H9 (cell line): Measurements from ENCODE around the gene FATE1. TPM values are rescaled to one million over a fixed set of nuclear protein-coding genes. Genes with fewer than 3 reads are reported as not detected.

Source experiments
- DNase-seq: peaks from one replicate; pipeline ENCODE4 v3.0.0-alpha.2; 2017
- H2AFZ ChIP-seq: one replicate; pipeline ENCODE4 v1.6.1; 2013; ENCODE audit warnings: mild to moderate bottlenecking, low read length, control low read depth, moderate library complexity
- H2AK5ac ChIP-seq: 2 replicates; pipeline ENCODE4 v1.6.1; 2013; ENCODE audit warnings: low read length, control low read depth, mixed read lengths; ENCODE audit not compliant: insufficient read length
- H2BK120ac ChIP-seq: one replicate; pipeline ENCODE4 v1.6.1; 2013; ENCODE audit warnings: low read depth, mild to moderate bottlenecking, low read length, control low read depth, inconsistent platforms; ENCODE audit not compliant: poor library complexity, severe bottlenecking
- H2BK12ac ChIP-seq: 2 replicates; pipeline ENCODE4 v1.6.1; 2013; ENCODE audit warnings: low read length, control low read depth, mixed read lengths, low read depth; ENCODE audit not compliant: insufficient read length
- H2BK15ac ChIP-seq: 2 replicates; pipeline ENCODE4 v1.6.1; 2013; ENCODE audit warnings: low read depth, low read length, control low read depth
- H2BK20ac ChIP-seq: one replicate; pipeline ENCODE4 v1.6.1; 2013; ENCODE audit warnings: low read depth, mild to moderate bottlenecking, low read length, control low read depth, inconsistent platforms; ENCODE audit not compliant: poor library complexity, severe bottlenecking
- H2BK5ac ChIP-seq: 2 replicates; pipeline ENCODE4 v1.6.1; 2013; ENCODE audit warnings: low read length, control low read depth, mixed read lengths; ENCODE audit not compliant: insufficient read length
- H3K14ac ChIP-seq: 2 replicates; pipeline ENCODE4 v1.6.1; 2013; ENCODE audit warnings: low read length, control low read depth; ENCODE audit not compliant: insufficient read depth
- H3K18ac ChIP-seq: 2 replicates; pipeline ENCODE4 v1.6.1; 2013; ENCODE audit warnings: low read depth, mild to moderate bottlenecking, mixed read lengths, low read length, control low read depth; ENCODE audit not compliant: insufficient read length
- H3K23ac ChIP-seq: 2 replicates; pipeline ENCODE4 v1.6.1; 2013; ENCODE audit warnings: low read length, control low read depth, mixed read lengths, low read depth; ENCODE audit not compliant: insufficient read length
- H3K23me2 ChIP-seq: 2 replicates; pipeline ENCODE4 v1.6.1; 2013; ENCODE audit warnings: low read depth, mild to moderate bottlenecking, mixed read lengths, low read length, control low read depth; ENCODE audit not compliant: insufficient read length, poor library complexity, severe bottlenecking
- H3K27ac ChIP-seq: 2 replicates; pipeline ENCODE4 v1.5.1; 2013; ENCODE audit warnings: low read length, control low read depth, mixed read lengths, low read depth; ENCODE audit not compliant: insufficient read length
- H3K27me3 ChIP-seq: 2 replicates; pipeline ENCODE4 v1.6.1; 2013; ENCODE audit warnings: low read length, control low read depth, inconsistent platforms; ENCODE audit not compliant: insufficient read depth
- H3K4ac ChIP-seq: 2 replicates; pipeline ENCODE4 v1.6.1; 2013; ENCODE audit warnings: low read depth, mild to moderate bottlenecking, control low read depth, inconsistent platforms, low read length, moderate library complexity
- H3K4me1 ChIP-seq: 2 replicates; pipeline ENCODE4 v1.6.1; 2013; ENCODE audit warnings: low read length, control low read depth, inconsistent platforms; ENCODE audit not compliant: insufficient read depth
- H3K4me2 ChIP-seq: 2 replicates; pipeline ENCODE4 v1.6.1; 2013; ENCODE audit warnings: low read length, control low read depth, mixed read lengths; ENCODE audit not compliant: insufficient read length, insufficient read depth
- H3K56ac ChIP-seq: 2 replicates; pipeline ENCODE4 v1.6.1; 2013; ENCODE audit warnings: low read depth, mild to moderate bottlenecking, mixed read lengths, low read length, control low read depth; ENCODE audit not compliant: insufficient read length
- H3K79me1 ChIP-seq: 2 replicates; pipeline ENCODE4 v1.6.1; 2013; ENCODE audit warnings: low read depth, mild to moderate bottlenecking, moderate library complexity, low read length, control low read depth, inconsistent platforms; ENCODE audit not compliant: insufficient read depth, poor library complexity, severe bottlenecking
- H3K79me2 ChIP-seq: 2 replicates; pipeline ENCODE4 v1.6.1; 2013; ENCODE audit warnings: low read length, control low read depth, inconsistent platforms; ENCODE audit not compliant: insufficient read depth
- H3K9ac ChIP-seq: 2 replicates; pipeline ENCODE4 v1.6.1; 2013; ENCODE audit warnings: low read length, control low read depth, mixed read lengths; ENCODE audit not compliant: insufficient read length; ENCODE audit errors: extremely low read depth
- H3K9me3 ChIP-seq: one replicate; pipeline ENCODE4 v1.6.1; 2013; ENCODE audit warnings: low read depth, low read length, inconsistent platforms; ENCODE audit not compliant: control insufficient read depth
- H3T11ph ChIP-seq: one replicate; pipeline ENCODE4 v1.6.1; 2013; ENCODE audit warnings: mild to moderate bottlenecking, low read length, control low read depth, inconsistent platforms
- H4K20me1 ChIP-seq: one replicate; pipeline ENCODE4 v1.6.1; 2013; ENCODE audit not compliant: control insufficient read depth, insufficient read length, insufficient read depth
- H4K5ac ChIP-seq: 2 replicates; pipeline ENCODE4 v1.6.1; 2013; ENCODE audit warnings: low read depth, mild to moderate bottlenecking, mixed read lengths, low read length, control low read depth; ENCODE audit not compliant: insufficient read length
- H4K8ac ChIP-seq: replicated peaks from 2 replicates; pipeline ENCODE4 v1.6.1; 2013; ENCODE audit warnings: low read length, control low read depth, mixed read lengths, low read depth; ENCODE audit not compliant: insufficient read length
- H4K91ac ChIP-seq: 2 replicates; pipeline ENCODE4 v1.6.1; 2013; ENCODE audit warnings: low read depth, mild to moderate bottlenecking, moderate library complexity, mixed read lengths, low read length, control low read depth; ENCODE audit not compliant: insufficient read length
- H3K27ac Mint-ChIP-seq, 3 experiments: 2 replicates in 2 of 3; 3 replicates in 1 of 3; pipeline ENCODE4 v1.8.0; 2020 to 2021; ENCODE audit warnings: mixed read lengths in 3 of 3, mild to moderate bottlenecking in 1 of 3, moderate library complexity in 1 of 3
- H3K27me3 Mint-ChIP-seq: 2 replicates; pipeline ENCODE4 v1.8.0; 2021; ENCODE audit warnings: low read depth, mild to moderate bottlenecking, moderate library complexity, mixed read lengths
- H3K36me3 Mint-ChIP-seq, 3 experiments: 2 replicates in 2 of 3; 3 replicates in 1 of 3; pipeline ENCODE4 v1.8.0; 2020 to 2021; ENCODE audit warnings: low read depth in 3 of 3, mixed read lengths in 3 of 3; ENCODE audit not compliant: insufficient read depth in 1 of 3
- H3K4me1 Mint-ChIP-seq, 2 experiments: 2 replicates each; pipeline ENCODE4 v1.8.0; 2020; ENCODE audit warnings: mixed read lengths in 2 of 2
- H3K4me3 Mint-ChIP-seq, 2 experiments: 2 replicates in 1 of 2; 3 replicates in 1 of 2; pipeline ENCODE4 v1.8.0; 2020 to 2021; ENCODE audit warnings: mild to moderate bottlenecking in 2 of 2, mixed read lengths in 2 of 2, moderate library complexity in 1 of 2
- H3K9me3 Mint-ChIP-seq, 2 experiments: 2 replicates in 1 of 2; 3 replicates in 1 of 2; pipeline ENCODE4 v1.8.0; 2020; ENCODE audit warnings: mild to moderate bottlenecking in 2 of 2, mixed read lengths in 2 of 2, moderate library complexity in 1 of 2
- CTCF ChIP-seq: fragments of 200-600 bp; sonication (generic); conservative IDR thresholded peaks from 3 replicates; pipeline ENCODE4 v1.8.0; 2021; ENCODE audit warnings: antibody characterized with exemption, mild to moderate bottlenecking
- WGBS: extraction: QIAGEN DNeasy Blood & Tissue Kit; methylation state at CpG from one replicate; pipeline ENCODE4 v1.1.7; 2013; ENCODE audit warnings: missing lambda C conversion rate, low lambda C conversion rate, mixed read lengths; ENCODE audit not compliant: insufficient read length; ENCODE audit errors: extremely low coverage; 5-methylcytosine and 5-hydroxymethylcytosine counted together
- total RNA-seq: library from RNA; stranded (reverse); gene quantifications from 2 replicates; pipeline ENCODE4 v1.2.1, GENCODE V29; 2021

The FATE1 gene
- total RNA-seq, 1 experiment from 2014 or later: not detected

- Histone ChIP-seq H2AK5ac (no peak overlapping the region), H3K79me1 (no peaks in the 10 kb centered on the region), H2AFZ (no peak overlapping the region), H3K27ac (no peak overlapping the region), H3K23ac (no peak overlapping the region), H2BK5ac (no peak overlapping the region), H4K5ac (no peak overlapping the region), H2BK120ac (no peak overlapping the region), H3K4me2 (no peak overlapping the region), H3K9ac (no peak overlapping the region), H3K18ac (no peak overlapping the region), H2BK20ac (no peak overlapping the region), H3K4me1 (no peaks in the 10 kb centered on the region), H3K79me2 (no peaks in the 10 kb centered on the region), H3K9me3 (peaks cover 79% of the 10 kb centered on the region), H3K23me2 (no peaks in the 10 kb centered on the region), H3K4ac (no peak overlapping the region), H3T11ph (no peak overlapping the region), H2BK15ac (no peak overlapping the region), H2BK12ac (no peak overlapping the region), H3K14ac (no peak overlapping the region), H4K8ac (no peak overlapping the region), H4K20me1 (no peaks in the 10 kb centered on the region), H4K91ac (no peak overlapping the region), H3K27me3 (no peaks in the 10 kb centered on the region; the same call in 1 of the 2 replicates), H3K56ac (no peak overlapping the region)
- Mint-ChIP-seq H3K9me3 (peaks cover 81 to 86% of the 10 kb centered on the region in 2 experiments), H3K4me3 (no peak overlapping the region), H3K27me3 (peaks cover 29% of the 10 kb centered on the region), H3K4me1 (no peaks in the 10 kb centered on the region), H3K27ac (no peak overlapping the region), H3K36me3 (peaks cover 6 to 12% (median 10%) of the 10 kb centered on the region in 3 experiments; a peak in 5 of 7 replicates)
- DNase-seq: no peak
- no peak for TF ChIP-seq CTCF
- no CpG with 5 or more reads among the region's 5 CpGs for WGBS
Observed at GRCh38 chrX:151737494-151737893, 21.7 kb downstream of the FATE1 start.
